SK-N-SH treated with all-trans-retinoic acid at 6 μM for 48 hours (cell line): Measurements from ENCODE around the gene F2.

Experiments used
- ATAC-seq: fragments of 200-7000 bp; cut with Tn5 transposase; 3 replicates; pipeline ENCODE4 v1.9.1; 2020; ENCODE audit warnings: mild to moderate bottlenecking, moderate library complexity
- ARNTL ChIP-seq: fragments of 450-650 bp; formaldehyde crosslinking; IDR thresholded peaks from 2 replicates; pipeline ENCODE4 v1.5.0; 2020; ENCODE audit warnings: low read depth, mild to moderate bottlenecking, moderate library complexity, borderline replicate concordance
- BACH2 ChIP-seq: fragments of 250-450 bp; sonication (Bioruptor Pico); IDR thresholded peaks from 2 replicates; pipeline ENCODE4 v1.9.0; 2021; ENCODE audit warnings: mild to moderate bottlenecking, borderline replicate concordance
- CREB5 ChIP-seq: fragments of 250-450 bp; sonication (Bioruptor Pico); IDR thresholded peaks from 2 replicates; pipeline ENCODE4 v1.5.1; 2020; ENCODE audit warnings: low read depth, mild to moderate bottlenecking, moderate library complexity
- CSDC2 ChIP-seq: fragments of 250-450 bp; sonication (Bioruptor Pico); IDR thresholded peaks from 2 replicates; pipeline ENCODE4 v1.5.0; 2020; ENCODE audit warnings: mild to moderate bottlenecking, moderate library complexity
- CSRNP3 ChIP-seq: fragments of 250-450 bp; sonication (Bioruptor Pico); IDR thresholded peaks from 2 replicates; pipeline ENCODE4 v1.5.1; 2021; ENCODE audit warnings: mild to moderate bottlenecking, moderate library complexity
- ESRRG ChIP-seq: fragments of 250-450 bp; sonication (Bioruptor Pico); IDR thresholded peaks from 2 replicates; pipeline ENCODE4 v1.6.1; 2021; ENCODE audit warnings: mild to moderate bottlenecking
- GLIS3 ChIP-seq: fragments of 250-450 bp; sonication (Bioruptor Pico); IDR thresholded peaks from 2 replicates; pipeline ENCODE4 v1.5.0; 2020; ENCODE audit warnings: mild to moderate bottlenecking, moderate library complexity
- ISL1 ChIP-seq: fragments of 250-450 bp; sonication (Bioruptor Pico); IDR thresholded peaks from 2 replicates; pipeline ENCODE4 v2.1.2; 2022; ENCODE audit warnings: mild to moderate bottlenecking, moderate library complexity
- OSR1 ChIP-seq: fragments of 250-450 bp; sonication (Bioruptor Pico); IDR thresholded peaks from 2 replicates; pipeline ENCODE4 v1.8.0; 2022; ENCODE audit warnings: moderate library complexity, mild to moderate bottlenecking, inconsistent platforms
- PATZ1 ChIP-seq: fragments of 250-450 bp; sonication (Bioruptor Pico); IDR thresholded peaks from 2 replicates; pipeline ENCODE4 v1.8.0; 2020; ENCODE audit warnings: mild to moderate bottlenecking, moderate library complexity, borderline replicate concordance
- POU6F1 ChIP-seq: fragments of 250-450 bp; sonication (Bioruptor Pico); IDR thresholded peaks from 2 replicates; pipeline ENCODE4 v1.8.0; 2021; ENCODE audit warnings: low read depth, mild to moderate bottlenecking, moderate library complexity, borderline replicate concordance
- PPARA ChIP-seq: fragments of 250-450 bp; sonication (Bioruptor Pico); IDR thresholded peaks from 2 replicates; pipeline ENCODE4 v1.5.0; 2020; ENCODE audit warnings: mild to moderate bottlenecking, borderline replicate concordance
- RARB ChIP-seq: fragments of 250-450 bp; sonication (Bioruptor Pico); IDR thresholded peaks from 2 replicates; pipeline ENCODE4 v1.8.0; 2021; ENCODE audit warnings: mild to moderate bottlenecking, moderate library complexity
- TCF4 ChIP-seq: fragments of 250-450 bp; sonication (Bioruptor Pico); IDR thresholded peaks from 2 replicates; pipeline ENCODE4 v1.8.0; 2021; ENCODE audit warnings: mild to moderate bottlenecking, moderate library complexity, borderline replicate concordance
- TOX ChIP-seq: fragments of 250-450 bp; sonication (Bioruptor Pico); IDR thresholded peaks from 2 replicates; pipeline ENCODE4 v1.8.0; 2021; ENCODE audit warnings: mild to moderate bottlenecking, moderate library complexity, borderline replicate concordance
- ZC3H10 ChIP-seq: fragments of 250-450 bp; sonication (Bioruptor Pico); IDR thresholded peaks from 2 replicates; pipeline ENCODE4 v1.5.1; 2021; ENCODE audit warnings: mild to moderate bottlenecking, moderate library complexity
- ZFP3 ChIP-seq: fragments of 250-450 bp; sonication (Bioruptor Pico); IDR thresholded peaks from 2 replicates; pipeline ENCODE4 v1.5.0; 2020; ENCODE audit warnings: mild to moderate bottlenecking, moderate library complexity
- ZFP30 ChIP-seq: fragments of 450-650 bp; formaldehyde crosslinking; IDR thresholded peaks from 2 replicates; pipeline ENCODE4 v1.5.0; 2022; ENCODE audit warnings: mild to moderate bottlenecking, moderate library complexity
- ZNF565 ChIP-seq: fragments of 450-650 bp; formaldehyde crosslinking; conservative IDR thresholded peaks from 2 replicates; pipeline ENCODE4 v1.5.0; 2020; ENCODE audit warnings: low read depth, mild to moderate bottlenecking, moderate library complexity
- ZNF70 ChIP-seq: fragments of 450-650 bp; formaldehyde crosslinking; IDR thresholded peaks from 2 replicates; pipeline ENCODE4 v1.5.0; 2020; ENCODE audit warnings: mild to moderate bottlenecking, moderate library complexity
- ZNF8 ChIP-seq: fragments of 450-650 bp; formaldehyde crosslinking; IDR thresholded peaks from 2 replicates; pipeline ENCODE4 v1.5.0; 2020; ENCODE audit warnings: mild to moderate bottlenecking, moderate library complexity

The F2 gene

GRCh38 chr11:46680815-46681214, 38.2 kb upstream of the F2 start (continued):
- no peak for TF ChIP-seq CREB5
- TF ChIP-seq OSR1, result no peak
- no peak for TF ChIP-seq PPARA (CRISPR knock-in tag)
- TF ChIP-seq ZNF8 (CRISPR knock-in tag), result no peak
- no peak for TF ChIP-seq ZNF70
- TF ChIP-seq ESRRG (CRISPR knock-in tag), result no peak

- no peak for TF ChIP-seq ISL1 (CRISPR knock-in tag)
- no peak for TF ChIP-seq BACH2 (CRISPR knock-in tag)
- TF ChIP-seq ZFP3 (CRISPR knock-in tag), result no peak
- TF ChIP-seq ARNTL, result no peak
- no peak for TF ChIP-seq ZNF565 (CRISPR knock-in tag)
- TF ChIP-seq GLIS3 (CRISPR knock-in tag), result no peak
- no peak for TF ChIP-seq ZFP30 (CRISPR knock-in tag)
- no peak for TF ChIP-seq CSDC2 (CRISPR knock-in tag)
- TF ChIP-seq ZC3H10, result no peak
- no peak for TF ChIP-seq CREB5
- no peak for ATAC-seq
Measured at GRCh38 chr11:46681814-46682213, 37.2 kb upstream of the F2 start.

- TF ChIP-seq CSRNP3 (CRISPR knock-in tag) (no peak), ARNTL (no peak), TOX (CRISPR knock-in tag) (no peak), RARB (CRISPR knock-in tag) (no peak), ESRRG (CRISPR knock-in tag) (no peak), OSR1 (no peak), GLIS3 (CRISPR knock-in tag) (no peak), ZFP3 (CRISPR knock-in tag) (peak; percentile 63; the same call in 1 of the 2 replicates), ZNF8 (CRISPR knock-in tag) (peak; percentile 90), ISL1 (CRISPR knock-in tag) (no peak), PATZ1 (no peak), BACH2 (CRISPR knock-in tag) (no peak), ZNF70 (no peak)
- ATAC-seq, result no peak
Measured at GRCh38 chr11:46682773-46683752, 36.0 kb upstream of the F2 start.

- TF ChIP-seq PPARA (CRISPR knock-in tag) (no peak), TCF4 (CRISPR knock-in tag) (no peak), POU6F1 (no peak), ZC3H10 (no peak), CSRNP3 (CRISPR knock-in tag) (no peak), PATZ1 (no peak)
- TF ChIP-seq, all 23 proteins: peak for 0
- ATAC-seq, result no peak
Measured at GRCh38 chr11:46684367-46684766, 34.6 kb upstream of the F2 start.
